ENCODE measurements around the gene CCDC3.

DNA sequence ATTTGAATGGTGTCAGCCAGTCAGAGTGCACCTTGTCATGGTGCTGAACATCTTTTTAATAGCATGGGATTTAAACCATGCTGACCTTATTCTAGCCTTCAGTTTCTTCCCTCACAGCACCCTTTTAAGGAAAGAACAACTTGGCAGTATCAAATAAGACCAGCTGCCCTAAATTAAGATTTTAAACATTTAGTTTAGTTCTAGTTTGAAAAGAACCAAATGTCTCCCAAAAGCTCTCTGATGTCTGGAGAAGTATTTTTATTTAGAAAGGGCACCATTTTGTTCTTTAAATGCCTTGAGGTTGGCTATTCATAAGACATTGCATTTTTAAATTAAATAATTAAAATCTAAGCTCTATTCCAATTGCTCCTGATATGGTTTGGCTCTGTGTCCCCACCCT lies 121.1 kb downstream of the CCDC3 start:
- no peak for TF ChIP-seq EZH2 (IDR thresholded peaks at IDR 0.05; ENCODE audit: low read length, unreplicated experiment)
- TF ChIP-seq, protein P1, sequence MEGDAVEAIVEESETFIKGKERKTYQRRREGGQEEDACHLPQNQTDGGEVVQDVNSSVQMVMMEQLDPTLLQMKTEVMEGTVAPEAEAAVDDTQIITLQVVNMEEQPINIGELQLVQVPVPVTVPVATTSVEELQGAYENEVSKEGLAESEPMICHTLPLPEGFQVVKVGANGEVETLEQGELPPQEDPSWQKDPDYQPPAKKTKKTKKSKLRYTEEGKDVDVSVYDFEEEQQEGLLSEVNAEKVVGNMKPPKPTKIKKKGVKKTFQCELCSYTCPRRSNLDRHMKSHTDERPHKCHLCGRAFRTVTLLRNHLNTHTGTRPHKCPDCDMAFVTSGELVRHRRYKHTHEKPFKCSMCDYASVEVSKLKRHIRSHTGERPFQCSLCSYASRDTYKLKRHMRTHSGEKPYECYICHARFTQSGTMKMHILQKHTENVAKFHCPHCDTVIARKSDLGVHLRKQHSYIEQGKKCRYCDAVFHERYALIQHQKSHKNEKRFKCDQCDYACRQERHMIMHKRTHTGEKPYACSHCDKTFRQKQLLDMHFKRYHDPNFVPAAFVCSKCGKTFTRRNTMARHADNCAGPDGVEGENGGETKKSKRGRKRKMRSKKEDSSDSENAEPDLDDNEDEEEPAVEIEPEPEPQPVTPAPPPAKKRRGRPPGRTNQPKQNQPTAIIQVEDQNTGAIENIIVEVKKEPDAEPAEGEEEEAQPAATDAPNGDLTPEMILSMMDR (conservative IDR thresholded peaks at IDR 0.05; ENCODE audit: low read depth, low read length): no peak
